CD14-positive monocyte (primary cell): ENCODE results near the gene RNF40. TPM values are rescaled to one million over a fixed set of nuclear protein-coding genes. Genes with fewer than 3 reads are reported as not detected.

Source experiments
- DNase-seq, 3 donors: peaks; one replicate each; pipeline ENCODE4 v3.0.0-alpha.2; 2011 to 2022
- H2AFZ ChIP-seq: 2 replicates; pipeline ENCODE4 v1.6.0; 2012; ENCODE audit warnings: mild to moderate bottlenecking, low read depth, low read length, inconsistent platforms; ENCODE audit not compliant: insufficient read depth, poor library complexity, severe bottlenecking
- H3K27ac ChIP-seq, 2 donors: 1 replicate in 1 of 2; 2 replicates in 1 of 2; pipeline ENCODE4 v1.5.1; 2012 to 2013; ENCODE audit warnings: low read length in 2 of 2, control low read depth in 1 of 2, inconsistent platforms in 1 of 2, low read depth in 1 of 2, mild to moderate bottlenecking in 1 of 2
- H3K27me3 ChIP-seq, 2 donors: one replicate each; pipeline versions ENCODE4 v1.6.0 to v1.6.1; 2011 to 2013; ENCODE audit warnings: low read length in 2 of 2; ENCODE audit not compliant: control insufficient read depth in 2 of 2, insufficient read depth in 2 of 2
- H3K36me3 ChIP-seq, 2 donors: replicated peaks in 1 of 2; 1 replicate in 1 of 2; 2 replicates in 1 of 2; pipeline versions ENCODE4 v1.5.1 to v1.6.1; 2012 to 2013; ENCODE audit warnings: low read length in 2 of 2, control low read depth in 1 of 2, inconsistent platforms in 1 of 2, mild to moderate bottlenecking in 1 of 2; ENCODE audit not compliant: insufficient read depth in 2 of 2, control insufficient read depth in 1 of 2
- H3K4me1 ChIP-seq, 2 donors: 1 replicate in 1 of 2; 2 replicates in 1 of 2; pipeline versions ENCODE4 v1.5.1 to v1.6.1; 2012 to 2013; ENCODE audit warnings: low read length in 2 of 2, control low read depth in 1 of 2, inconsistent platforms in 1 of 2, mild to moderate bottlenecking in 1 of 2, moderate library complexity in 1 of 2; ENCODE audit not compliant: insufficient read depth in 2 of 2, control insufficient read depth in 1 of 2
- H3K4me2 ChIP-seq: replicated peaks from 2 replicates; pipeline ENCODE3; 2012; ENCODE audit warnings: low read length, moderate library complexity, mild to moderate bottlenecking; ENCODE audit not compliant: poor library complexity, severe bottlenecking; ENCODE audit errors: extremely low read depth
- H3K4me3 ChIP-seq, 3 experiments: fragments of 200-600 bp in 1 of 3; sonication (generic) in 1 of 3; replicated peaks in 1 of 3; 1 replicate in 2 of 3; 2 replicates in 1 of 3; pipeline ENCODE4 v1.5.1; 2011 to 2013; ENCODE audit warnings: low read length in 3 of 3, mild to moderate bottlenecking in 3 of 3, control low read depth in 2 of 3, low read depth in 2 of 3, inconsistent platforms in 1 of 3, moderate library complexity in 1 of 3
- H3K79me2 ChIP-seq: 2 replicates; pipeline ENCODE4 v1.6.0; 2012; ENCODE audit warnings: mild to moderate bottlenecking, control low read depth, inconsistent platforms, low read length, moderate library complexity; ENCODE audit not compliant: insufficient read depth
- H3K9ac ChIP-seq: 2 replicates; pipeline ENCODE4 v1.6.0; 2017; ENCODE audit warnings: low read length, mild to moderate bottlenecking; ENCODE audit not compliant: insufficient read depth, poor library complexity, severe bottlenecking
- H3K9me3 ChIP-seq, 2 donors: replicated peaks in 1 of 2; 1 replicate in 1 of 2; 2 replicates in 1 of 2; pipeline versions ENCODE4 v1.5.1 to v1.6.1; 2012 to 2013; ENCODE audit warnings: low read length in 2 of 2, control low read depth in 1 of 2; ENCODE audit not compliant: control insufficient read depth in 1 of 2, insufficient read depth in 1 of 2
- H4K20me1 ChIP-seq: 2 replicates; pipeline ENCODE4 v1.6.0; 2012; ENCODE audit warnings: mild to moderate bottlenecking, low read length, control low read depth, moderate library complexity; ENCODE audit not compliant: insufficient read depth
- H3K27ac Mint-ChIP-seq, 7 donors: one replicate each; pipeline ENCODE4 v1.8.0; 2020; ENCODE audit warnings: mild to moderate bottlenecking in 7 of 7, mixed read lengths in 7 of 7, moderate library complexity in 6 of 7, inconsistent platforms in 2 of 7
- H3K27me3 Mint-ChIP-seq, 3 donors: one replicate each; pipeline ENCODE4 v1.8.0; 2021 to 2022; ENCODE audit warnings: low read depth in 3 of 3, mild to moderate bottlenecking in 3 of 3, mixed read lengths in 3 of 3, moderate library complexity in 3 of 3, inconsistent platforms in 1 of 3
- H3K36me3 Mint-ChIP-seq, 2 donors: one replicate each; pipeline ENCODE4 v1.8.0; 2020; ENCODE audit warnings: mixed read lengths in 2 of 2, inconsistent platforms in 1 of 2, mild to moderate bottlenecking in 1 of 2
- H3K4me1 Mint-ChIP-seq: one replicate; pipeline ENCODE4 v1.8.0; 2020; ENCODE audit warnings: mild to moderate bottlenecking, mixed read lengths
- H3K4me3 Mint-ChIP-seq, 2 donors: one replicate each; pipeline ENCODE4 v1.8.0; 2020; ENCODE audit warnings: mild to moderate bottlenecking in 2 of 2, mixed read lengths in 2 of 2, moderate library complexity in 1 of 2
- H3K9me3 Mint-ChIP-seq, 7 donors: one replicate each; pipeline ENCODE4 v1.8.0; 2020 to 2022; ENCODE audit warnings: mixed read lengths in 7 of 7, mild to moderate bottlenecking in 6 of 7, moderate library complexity in 6 of 7, inconsistent platforms in 2 of 7
- WGBS: methylation state at CpG from one replicate; pipeline ENCODE4 v1.1.5; 2013; ENCODE audit warnings: missing lambda C conversion rate; ENCODE audit not compliant: insufficient coverage; 5-methylcytosine and 5-hydroxymethylcytosine counted together
- intact Hi-C, 2 donors: fragments of 100-400 bp; cut with micrococcal nuclease; formaldehyde crosslinking; loops; one replicate each; pipeline versions ENCODE4 v1.15.0 to v1.15.1; 2023
- polyA plus RNA-seq, 3 donors: library from polyadenylated mRNA; depleted of rRNA in 1 of 3; unstranded in 2 of 3; stranded (reverse) in 1 of 3; fragments of 300-500 nt in 2 of 3; fragments of >200 nt in 1 of 3; fragmentation: Illumina TruSeq in 2 of 3; gene quantifications; 1 replicate in 2 of 3; 2 replicates in 1 of 3; pipeline ENCODE4 v1.2.3, GENCODE V29; 2012 to 2021
- TF ChIP-seq, protein P1 (sequence below): fragments of 200-600 bp; IDR thresholded peaks from one replicate; pipeline ENCODE4 v1.8.0; 2022; ENCODE audit warnings: antibody characterized with exemption, mild to moderate bottlenecking

RNF40 gene
- polyA plus RNA-seq, 3 donors = 14.8 to 53.5 (median 34.9) TPM

DNA sequence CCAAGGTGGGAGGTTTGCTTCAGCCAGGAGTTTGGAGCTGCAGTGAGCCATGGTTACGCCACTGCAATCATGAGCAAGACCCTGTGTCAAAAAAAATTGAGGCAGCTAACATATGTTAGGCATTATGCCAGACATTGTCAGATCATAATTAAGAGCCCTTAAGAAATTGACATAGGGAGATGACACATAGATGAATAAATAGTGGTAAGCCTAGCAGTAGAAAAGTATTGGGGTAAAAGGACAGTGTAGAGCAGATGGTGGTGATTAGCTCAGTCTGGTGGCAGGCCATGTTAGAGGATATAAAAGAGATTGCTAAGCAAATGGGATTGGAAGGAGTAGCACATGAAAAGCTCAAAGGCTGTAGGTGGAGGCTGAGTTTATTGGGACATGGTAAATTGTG is 40.5 kb upstream of the RNF40 start:
- Mint-ChIP-seq H3K4me1 (peaks cover 41% of the 10 kb centered on the region), H3K4me3 (no peak overlapping the region), H3K9me3 (peaks cover 0 to 5% (median 0%) of the 10 kb centered on the region in 7 donors), H3K27ac (peak overlapping the region in 4 of 7 donors; percentile 22 to 95 (median 54)), H3K36me3 (peaks cover 70 to 84% of the 10 kb centered on the region in 2 donors), H3K27me3 (peaks cover 0 to 5% (median 4%) of the 10 kb centered on the region in 3 donors)
- Histone ChIP-seq H3K4me1 (peaks cover 36 to 41% of the 10 kb centered on the region in 2 donors), H3K4me2 (no peak overlapping the region), H3K36me3 (peaks cover 69 to 84% of the 10 kb centered on the region in 2 donors), H3K79me2 (peaks cover 73% of the 10 kb centered on the region), H4K20me1 (peaks cover 45% of the 10 kb centered on the region), H3K27ac (peak overlapping the region in 1 of 2 donors; percentile 93), H2AFZ (no peak overlapping the region), H3K9ac (no peak overlapping the region), H3K4me3 (no peak overlapping the region), H3K9me3 (no peaks in the 10 kb centered on the region), H3K27me3 (no peaks in the 10 kb centered on the region)
- no peak for DNase-seq
- intact Hi-C loops = loop anchor here in 1 of 2 donors (5.0 kb wide), 1 partner anchor 36 kb away; no protein-coding TSS in a partner anchor
- 91% methylated on average over 1 of the region's 1 CpG for WGBS
- TF ChIP-seq, protein P1, sequence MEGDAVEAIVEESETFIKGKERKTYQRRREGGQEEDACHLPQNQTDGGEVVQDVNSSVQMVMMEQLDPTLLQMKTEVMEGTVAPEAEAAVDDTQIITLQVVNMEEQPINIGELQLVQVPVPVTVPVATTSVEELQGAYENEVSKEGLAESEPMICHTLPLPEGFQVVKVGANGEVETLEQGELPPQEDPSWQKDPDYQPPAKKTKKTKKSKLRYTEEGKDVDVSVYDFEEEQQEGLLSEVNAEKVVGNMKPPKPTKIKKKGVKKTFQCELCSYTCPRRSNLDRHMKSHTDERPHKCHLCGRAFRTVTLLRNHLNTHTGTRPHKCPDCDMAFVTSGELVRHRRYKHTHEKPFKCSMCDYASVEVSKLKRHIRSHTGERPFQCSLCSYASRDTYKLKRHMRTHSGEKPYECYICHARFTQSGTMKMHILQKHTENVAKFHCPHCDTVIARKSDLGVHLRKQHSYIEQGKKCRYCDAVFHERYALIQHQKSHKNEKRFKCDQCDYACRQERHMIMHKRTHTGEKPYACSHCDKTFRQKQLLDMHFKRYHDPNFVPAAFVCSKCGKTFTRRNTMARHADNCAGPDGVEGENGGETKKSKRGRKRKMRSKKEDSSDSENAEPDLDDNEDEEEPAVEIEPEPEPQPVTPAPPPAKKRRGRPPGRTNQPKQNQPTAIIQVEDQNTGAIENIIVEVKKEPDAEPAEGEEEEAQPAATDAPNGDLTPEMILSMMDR = no peak

DNA sequence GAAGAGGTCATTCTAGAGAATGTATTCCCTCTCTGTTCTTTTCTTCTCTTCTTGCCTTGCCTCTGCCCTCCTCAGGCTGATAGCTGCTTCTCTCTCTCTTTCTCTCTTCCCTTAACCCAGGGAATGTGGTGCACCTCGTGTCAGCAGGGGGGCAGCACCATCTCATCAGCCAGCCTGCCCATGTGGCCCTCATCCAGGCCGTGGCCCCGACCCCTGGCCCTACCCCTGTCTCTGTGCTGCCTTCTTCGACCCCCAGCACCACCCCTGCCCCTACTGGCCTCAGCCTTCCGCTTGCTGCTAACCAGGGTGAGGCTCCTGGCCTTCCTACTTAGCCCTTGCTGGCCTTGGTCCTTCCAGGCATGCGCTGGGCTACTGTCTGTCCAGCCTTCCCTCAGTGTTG is 39.7 kb upstream of the RNF40 start:
- H2AFZ ChIP-seq = no peak overlapping the region
- peaks cover 41% of the 10 kb centered on the region for H4K20me1 ChIP-seq
- TF ChIP-seq, protein P1 = peak; percentile 12
- peaks cover 65 to 83% of the 10 kb centered on the region in 2 donors for H3K36me3 ChIP-seq
- no peak overlapping the region for H3K9ac ChIP-seq
- 79% methylated on average over 6 of the region's 6 CpGs for WGBS
- peaks cover 33 to 40% of the 10 kb centered on the region in 2 donors for H3K4me1 ChIP-seq
- DNase-seq = no peak
- Mint-ChIP-seq H3K9me3 (peaks cover 0 to 5% (median 0%) of the 10 kb centered on the region in 7 donors), H3K36me3 (peaks cover 66 to 82% of the 10 kb centered on the region in 2 donors), H3K27ac (peak overlapping the region; percentile 24 to 95 (median 79)), H3K4me3 (no peak overlapping the region), H3K4me1 (peaks cover 38% of the 10 kb centered on the region), H3K27me3 (peaks cover 0 to 5% (median 4%) of the 10 kb centered on the region in 3 donors)
- no peak overlapping the region for H3K4me3 ChIP-seq
- H3K79me2 ChIP-seq = peaks cover 73% of the 10 kb centered on the region
- intact Hi-C loops = loop anchor here in 1 of 2 donors (5.0 kb wide), 1 partner anchor 35 kb away; no protein-coding TSS in a partner anchor
- H3K27ac ChIP-seq = peak overlapping the region in 1 of 2 donors; percentile 93
- H3K9me3 ChIP-seq = no peaks in the 10 kb centered on the region
- H3K27me3 ChIP-seq = no peaks in the 10 kb centered on the region
- no peak overlapping the region for H3K4me2 ChIP-seq
